Pancreas (tissue), 10 donors: ENCODE data around the gene SHQ1. TPM values are rescaled to one million over a fixed set of nuclear protein-coding genes. Genes with fewer than 3 reads are reported as not detected.
A peak's percentile ranks its signal among the peaks of the same experiment; 100 is the strongest.
"Not testable (repeated sequence)": the region's sequence is repeated elsewhere in the genome, so short reads cannot be mapped to it uniquely, and the experiment has no call there.

ENCODE experiments used
- ATAC-seq, 4 donors: fragments of 200-7000 bp; cut with Tn5 transposase; one replicate each; pipeline versions ENCODE4 v1.8.0 to v1.9.1; 2020; ENCODE audit warnings: mild to moderate bottlenecking in 4 of 4, moderate library complexity in 4 of 4
- DNase-seq, 6 donors: peaks; one replicate each; pipeline ENCODE4 v3.0.0-alpha.2; 2020
- FAIRE-seq: peaks from 2 replicates; lab custom pipeline; 2012; peaks lifted over from hg19 to GRCh38; lab: Jason Lieb, UNC
- H3K27ac ChIP-seq, 4 donors: fragments of 200-600 bp; sonication (generic); 1 replicate in 3 of 4; 2 replicates in 1 of 4; pipeline versions ENCODE4 v1.5.0 to v1.8.0; 2020
- H3K27me3 ChIP-seq, 4 donors: fragments of 200-600 bp; one replicate each; pipeline ENCODE4 v1.8.0; 2021
- H3K36me3 ChIP-seq, 3 donors: fragments of 200-600 bp; sonication (generic) in 1 of 3; one replicate each; pipeline versions ENCODE4 v1.5.0 to v1.8.0; 2020 to 2021
- H3K4me1 ChIP-seq, 3 donors: fragments of 200-600 bp; one replicate each; pipeline ENCODE4 v1.8.0; 2021
- H3K4me3 ChIP-seq, 4 donors: fragments of 200-600 bp; sonication (generic) in 2 of 4; one replicate each; pipeline versions ENCODE4 v1.5.0 to v1.8.0; 2020 to 2021
- H3K9me3 ChIP-seq, 4 donors: fragments of 200-600 bp; one replicate each; pipeline ENCODE4 v1.8.0; 2021
- WGBS, 2 donors: extraction: QIAGEN DNeasy Blood & Tissue Kit; methylation state at CpG; one replicate each; pipeline ENCODE4 v1.1.7; 2013; 5-methylcytosine and 5-hydroxymethylcytosine counted together
- intact Hi-C, 3 donors: fragments of 100-400 bp; cut with DNase I; formaldehyde crosslinking; loops; one replicate each; pipeline versions ENCODE4 v1.11.1 to v1.14.2; 2022
- polyA plus RNA-seq, 2 donors: library from polyadenylated mRNA; stranded (reverse); fragments of 200-250 nt; gene quantifications; one replicate each; pipeline ENCODE4 v1.2.3, GENCODE V29; 2013
- total RNA-seq, 6 donors: library from RNA; stranded (reverse); fragmentation: NEBNext Ultra II Directional in 4 of 6; extraction: Animal tissue kit (Norgen Biotek cat#: 25700) in 4 of 6; gene quantifications; one replicate each; pipeline versions ENCODE4 v1.2.1 to v1.2.4, GENCODE V29; 2021 to 2023
- TF ChIP-seq, protein P1 (sequence below), 4 donors: fragments of 200-600 bp; sonication (generic) in 3 of 4; IDR thresholded peaks; one replicate each; pipeline versions ENCODE4 v1.5.0 to v1.8.0; 2021; ENCODE audit warnings: antibody characterized with exemption in 4 of 4
- donor health status: healthy with polysubstance abuse.
- donor health status: DM: no; HTN: no; CAD: no; lungs with moderate emphysema.
- donor health status: DM: no; HTN: no; CAD: no.
- donor health status: control.
- donor health status: control.
- donor health status: Bipolar disorder and iron deficiency.
- donor health status: DM: yes; HTN: yes; CAD: no.
- donor health status: DM: no; HTN: no; CAD: no.
- donor health status: DM: no; HTN: no; CAD: no.
- donor health status: DM: yes; HTN: yes; CAD: no.

Gene SHQ1
- total and polyA plus RNA-seq, 8 donors = 4.1 to 13.4 (median 7.9) TPM

DNA sequence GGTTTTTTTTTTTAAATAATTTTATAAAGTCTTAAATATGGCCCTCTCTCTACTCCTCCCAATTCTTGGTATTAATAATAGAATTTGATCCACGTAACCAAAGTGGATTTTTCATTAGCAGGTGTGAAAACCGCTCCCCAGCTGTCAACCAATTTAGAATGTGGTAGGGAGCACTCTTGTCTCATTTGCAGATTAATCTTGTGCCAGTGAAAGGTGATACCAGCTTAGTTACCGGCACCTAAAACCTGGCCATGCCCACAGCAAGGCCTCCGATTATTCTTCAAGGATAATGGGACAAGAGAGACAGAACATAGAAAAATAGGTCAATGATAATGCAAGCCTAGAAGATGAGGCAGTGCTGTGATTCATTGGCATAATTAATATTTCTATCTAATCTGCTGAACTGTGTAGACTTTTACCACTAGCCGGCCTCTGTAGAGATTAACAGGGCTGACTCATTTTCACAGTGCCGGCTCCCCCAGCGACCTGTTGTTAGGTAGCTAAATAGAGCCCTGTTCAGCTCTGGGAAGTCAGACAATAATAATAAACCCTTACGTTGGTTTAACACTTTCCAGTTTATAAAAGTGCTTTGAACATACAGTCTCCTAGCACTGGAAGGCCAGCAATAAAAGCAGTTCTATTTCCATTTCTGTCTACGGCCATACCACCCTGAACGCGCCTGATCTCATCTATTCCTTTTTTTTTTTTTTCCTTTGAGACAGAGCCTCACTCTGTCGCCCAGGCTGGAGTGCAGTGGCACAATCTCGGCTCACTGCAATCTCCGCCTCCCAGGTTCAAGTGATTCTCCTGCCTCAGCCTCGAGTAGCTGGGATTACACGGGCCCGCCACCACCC, 102.9 kb downstream of the SHQ1 start:
- Histone ChIP-seq H3K27me3 (no peaks in the 10 kb centered on the region), H3K36me3 (no peaks in the 10 kb centered on the region), H3K4me3 (no peak overlapping the region), H3K27ac (peak overlapping the region in 1 of 4 donors; percentile 37), H3K9me3 (no peaks in the 10 kb centered on the region), H3K4me1 (peaks cover 0 to 8% (median 4%) of the 10 kb centered on the region in 3 donors)
- no peak for DNase-seq
- WGBS, 2 donors = 67 to 70% methylated on average over 17 of the region's 17 CpGs
- intact Hi-C loops = no loop called here
- no peak for FAIRE-seq
- TF ChIP-seq, protein P1, sequence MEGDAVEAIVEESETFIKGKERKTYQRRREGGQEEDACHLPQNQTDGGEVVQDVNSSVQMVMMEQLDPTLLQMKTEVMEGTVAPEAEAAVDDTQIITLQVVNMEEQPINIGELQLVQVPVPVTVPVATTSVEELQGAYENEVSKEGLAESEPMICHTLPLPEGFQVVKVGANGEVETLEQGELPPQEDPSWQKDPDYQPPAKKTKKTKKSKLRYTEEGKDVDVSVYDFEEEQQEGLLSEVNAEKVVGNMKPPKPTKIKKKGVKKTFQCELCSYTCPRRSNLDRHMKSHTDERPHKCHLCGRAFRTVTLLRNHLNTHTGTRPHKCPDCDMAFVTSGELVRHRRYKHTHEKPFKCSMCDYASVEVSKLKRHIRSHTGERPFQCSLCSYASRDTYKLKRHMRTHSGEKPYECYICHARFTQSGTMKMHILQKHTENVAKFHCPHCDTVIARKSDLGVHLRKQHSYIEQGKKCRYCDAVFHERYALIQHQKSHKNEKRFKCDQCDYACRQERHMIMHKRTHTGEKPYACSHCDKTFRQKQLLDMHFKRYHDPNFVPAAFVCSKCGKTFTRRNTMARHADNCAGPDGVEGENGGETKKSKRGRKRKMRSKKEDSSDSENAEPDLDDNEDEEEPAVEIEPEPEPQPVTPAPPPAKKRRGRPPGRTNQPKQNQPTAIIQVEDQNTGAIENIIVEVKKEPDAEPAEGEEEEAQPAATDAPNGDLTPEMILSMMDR (IDR thresholded peaks at IDR 0.05) = no peak
- ATAC-seq = peak; percentile 61 to 93 (median 81)

DNA sequence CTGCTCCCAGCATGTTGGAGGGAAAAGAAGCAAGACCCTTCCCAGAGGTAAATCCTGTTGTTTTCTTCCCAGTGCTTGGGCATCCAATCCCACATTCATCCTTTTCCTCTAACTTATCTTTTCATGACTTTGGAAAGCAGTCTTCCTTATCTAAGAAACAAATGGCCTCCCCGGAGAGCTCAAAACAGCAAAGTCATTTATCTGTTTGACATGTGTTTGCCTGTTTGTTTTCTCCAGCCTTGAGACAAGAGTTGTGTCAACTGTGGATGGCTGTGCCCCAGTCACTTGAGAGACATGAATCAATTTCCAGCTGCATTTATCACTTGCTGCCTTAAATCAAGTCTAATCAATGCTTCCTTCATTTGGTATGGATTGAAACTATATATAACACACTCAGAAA, 103.9 kb downstream of the SHQ1 start:
- intact Hi-C loops = no loop called here
- Histone ChIP-seq H3K36me3 (no peaks in the 10 kb centered on the region), H3K4me1 (peaks cover 0 to 8% (median 4%) of the 10 kb centered on the region in 3 donors), H3K4me3 (no peak overlapping the region), H3K27ac (peak overlapping the region in 2 of 4 donors; percentile 11 to 26), H3K9me3 (no peaks in the 10 kb centered on the region), H3K27me3 (no peaks in the 10 kb centered on the region)
- DNase-seq (no peak), ATAC-seq (peak in 1 of 4 donors; percentile 49), FAIRE-seq (no peak)
- WGBS, 2 donors = 0 to 13% methylated on average over 1 of the region's 1 CpG
- TF ChIP-seq, protein P1 (IDR thresholded peaks at IDR 0.05) = no peak

DNA sequence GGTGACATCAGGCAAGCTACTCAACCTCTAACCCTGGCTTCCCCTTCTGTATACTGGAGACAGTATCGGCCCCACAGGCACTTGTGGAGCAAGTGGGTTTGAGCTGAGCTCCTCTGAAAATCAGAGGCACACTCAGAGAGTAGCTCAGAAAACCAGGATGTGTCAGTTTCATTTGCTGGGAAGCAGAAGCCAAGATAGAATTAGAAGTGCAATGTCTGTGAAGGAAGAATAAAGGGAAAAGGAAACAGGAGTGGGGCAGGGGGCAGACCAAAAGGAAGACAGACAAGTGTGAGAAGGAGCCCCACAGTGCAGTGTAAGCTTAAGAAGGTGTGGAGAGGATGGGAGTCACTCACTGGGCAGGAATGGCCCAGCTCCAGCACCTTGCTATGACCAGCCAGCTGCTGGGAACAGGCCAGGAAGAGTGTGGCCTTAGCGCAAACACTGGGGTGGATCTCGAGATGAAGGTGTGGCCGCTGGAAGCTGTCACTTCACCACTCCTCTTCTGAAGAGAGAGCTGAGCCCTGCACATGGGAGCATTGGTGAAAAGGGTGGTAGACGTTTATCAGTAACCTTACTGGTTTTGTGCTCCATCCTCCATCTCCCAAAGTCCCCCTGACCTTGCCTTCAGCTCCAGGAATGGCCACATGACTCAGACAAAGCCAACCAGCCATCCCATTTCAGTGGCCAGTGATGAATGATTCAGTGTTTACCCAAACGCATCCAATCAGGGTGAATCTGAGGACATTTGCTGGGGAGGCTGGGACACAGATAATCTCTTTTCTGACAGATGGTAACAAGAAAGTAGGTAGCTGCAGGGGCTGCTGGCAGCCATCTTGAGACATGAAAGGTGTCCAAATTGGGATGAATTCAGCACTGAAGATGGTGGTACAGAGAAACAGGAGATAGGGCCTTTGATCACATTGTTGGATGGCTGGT, 108.4 kb downstream of the SHQ1 start:
- TF ChIP-seq, protein P1 (IDR thresholded peaks at IDR 0.05) = no peak
- no peak overlapping the region for H3K27ac ChIP-seq
- H3K9me3 ChIP-seq = no peaks in the 10 kb centered on the region
- peak in 2 of 4 donors; percentile 16 to 18 for ATAC-seq
- intact Hi-C loops = no loop called here
- no peaks in the 10 kb centered on the region for H3K27me3 ChIP-seq
- 88 to 92% methylated on average over 6 of the region's 6 CpGs for WGBS, 2 donors
- H3K4me1 ChIP-seq = peaks cover 0 to 13% (median 4%) of the 10 kb centered on the region in 3 donors
- H3K36me3 ChIP-seq = no peaks in the 10 kb centered on the region
- no peak for DNase-seq
- H3K4me3 ChIP-seq = no peak overlapping the region
- FAIRE-seq = no peak

DNA sequence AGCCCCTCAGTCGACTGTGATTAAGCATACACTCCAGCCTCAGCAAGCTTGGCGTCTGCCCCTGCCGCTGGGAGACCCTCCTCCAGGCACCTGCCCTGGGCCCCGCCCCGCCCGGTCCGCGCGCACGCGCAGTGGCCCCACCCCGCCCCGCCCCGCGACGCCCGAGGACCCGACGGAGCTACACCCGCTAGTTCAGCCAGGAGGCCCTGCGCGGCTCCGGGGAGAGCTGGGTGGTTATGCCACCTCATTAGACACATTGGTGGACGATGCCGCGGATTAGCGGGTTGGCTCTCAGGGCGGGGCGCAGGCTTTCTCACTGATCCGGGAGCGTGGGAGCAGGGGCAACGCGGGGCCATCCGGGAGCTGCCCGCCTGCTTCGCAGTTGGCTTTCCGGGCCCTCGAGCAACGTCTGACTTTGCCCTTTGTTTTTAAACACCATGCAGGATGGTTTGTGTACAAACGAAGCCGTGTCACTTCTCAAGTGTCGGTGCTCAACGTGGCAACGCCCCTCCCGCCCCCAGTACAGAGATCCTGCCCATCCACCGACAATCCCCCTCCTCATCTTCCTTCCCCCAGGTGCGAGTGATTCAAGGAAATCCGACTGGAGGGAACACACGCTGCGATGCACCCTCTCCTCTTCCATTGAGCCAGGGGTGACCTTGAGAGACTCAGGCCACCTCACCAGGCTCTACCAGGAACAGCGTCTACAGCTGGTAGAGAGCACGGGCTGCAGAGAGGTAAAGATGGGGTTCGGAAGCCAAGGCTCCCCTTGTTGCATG, 109.3 kb downstream of the SHQ1 start:
- 10 to 12% methylated on average over 39 to 53 of the region's 53 CpGs for WGBS, 2 donors
- intact Hi-C loops = no loop called here
- no peak overlapping the region for H3K27ac ChIP-seq
- H3K9me3 ChIP-seq = no peaks in the 10 kb centered on the region
- TF ChIP-seq, protein P1 (IDR thresholded peaks at IDR 0.05) = no peak
- no peaks in the 10 kb centered on the region for H3K27me3 ChIP-seq
- ATAC-seq (peak; percentile 92 to 96 (median 96)), FAIRE-seq (no peak), DNase-seq (peak; percentile 51 to 85 (median 65))
- peak overlapping the region; percentile 9 to 49 (median 37) for H3K4me3 ChIP-seq
- H3K4me1 ChIP-seq = peaks cover 0 to 6% (median 0%) of the 10 kb centered on the region in 3 donors
- no peaks in the 10 kb centered on the region for H3K36me3 ChIP-seq

DNA sequence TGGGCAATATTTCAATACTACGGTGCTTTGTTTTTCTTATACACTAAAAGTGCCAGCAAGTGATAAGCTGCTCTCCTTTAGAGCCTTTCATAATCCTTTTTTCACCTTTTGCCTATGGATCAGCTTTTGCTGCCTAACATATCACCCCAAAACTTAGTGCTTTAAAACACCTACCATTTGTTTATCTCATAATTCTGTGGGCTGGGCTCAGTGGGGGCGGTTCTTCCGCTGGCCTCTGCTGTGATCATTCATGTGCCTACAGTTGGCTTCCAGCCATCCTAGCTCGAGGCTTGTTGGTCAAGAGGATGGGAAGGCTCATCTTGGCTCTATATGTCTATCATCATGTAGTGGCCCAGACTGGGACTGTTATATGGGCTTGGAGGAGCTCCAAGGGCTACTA, 113.2 kb downstream of the SHQ1 start:
- H3K4me3 ChIP-seq, H3K36me3 ChIP-seq, H3K9me3 ChIP-seq, FAIRE-seq, H3K27ac ChIP-seq, DNase-seq, ATAC-seq, H3K27me3 ChIP-seq, intact Hi-C loops, H3K4me1 ChIP-seq: not testable (repeated sequence)
- 94 to 100% methylated on average over 3 of the region's 4 CpGs for WGBS, 2 donors
